ENCODE data around the gene ARPC1B.

DNA sequence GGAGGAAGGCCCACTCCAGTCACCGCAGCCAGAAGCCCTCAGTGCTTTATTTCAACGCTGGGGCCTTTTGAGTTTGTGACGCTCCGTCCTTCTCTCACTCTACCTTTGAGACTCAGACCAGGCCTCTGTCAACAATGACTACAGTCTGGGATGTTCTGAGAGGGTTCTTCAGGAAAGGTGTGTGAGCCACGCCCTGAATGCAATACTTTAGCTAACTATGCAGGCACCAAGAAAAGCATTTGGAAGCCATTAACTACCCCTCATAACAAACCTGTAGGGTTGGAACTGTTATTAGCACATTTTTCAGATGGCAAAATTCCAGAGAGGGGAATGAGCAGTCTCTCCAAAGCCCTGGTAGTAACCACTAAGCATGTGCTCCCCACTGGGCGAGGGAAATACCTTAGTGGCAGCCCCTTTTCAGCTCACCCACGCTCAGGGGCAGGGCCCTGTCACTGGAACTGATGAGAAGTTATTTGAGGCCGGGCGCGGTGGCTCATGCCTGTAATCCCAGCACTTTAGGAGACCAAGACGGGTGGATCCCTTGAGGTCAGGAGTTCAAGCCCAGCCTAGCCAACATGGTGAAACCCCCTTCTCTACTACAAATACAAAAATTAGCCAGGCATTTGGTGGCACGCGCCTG lies 5.7 kb upstream of the ARPC1B start:
- TF ChIP-seq CTCF (IDR thresholded peaks at IDR 0.05) (no peak), EZH2 (IDR thresholded peaks at IDR 0.05; ENCODE audit: borderline replicate concordance, insufficient read depth, low read depth, low read length, poor library complexity, severe bottlenecking) (no peak)

Data from B cell (primary cell).